T47D (cell line): Measurements from ENCODE around the gene HSPH1.
"Not testable (repeated sequence)": the region's sequence is repeated elsewhere in the genome, so short reads cannot be mapped to it uniquely, and the experiment has no call there.

Experiments used
- DNase-seq, 2 experiments: peaks; one replicate each; pipeline versions ENCODE4 v3.0.0 to v3.0.0-alpha.2; 2011 to 2012; ENCODE audit warnings: low read depth in 1 of 2, low spot score in 1 of 2
- JUND ChIP-seq: IDR thresholded peaks from 2 replicates; pipeline ENCODE4 v1.6.1; 2012; ENCODE audit warnings: low read depth
- in situ Hi-C: cut with HindIII; loops from 2 replicates; pipeline ENCODE4 v1.10.0; 2016; ENCODE audit warnings: low sequenced_read_pairs, low pct_unique_long_range_greater_than_20kb

Gene HSPH1

GRCh38 chr13:31115616-31116015, 46.1 kb downstream of the HSPH1 start:
- in situ Hi-C loops, result no loop called here
- DNase-seq, result peak in 1 of 2 experiments; percentile 7
- TF ChIP-seq JUND, result no peak

GRCh38 chr13:31114641-31115040, 47.1 kb downstream of the HSPH1 start:
- TF ChIP-seq JUND, result no peak
- no peak for DNase-seq
- in situ Hi-C loops, result no loop called here

- in situ Hi-C loops, result no loop called here
- TF ChIP-seq JUND, result no peak
- no peak for DNase-seq
Observed at GRCh38 chr13:31111136-31111535, 50.6 kb downstream of the HSPH1 start.

GRCh38 chr13:31110617-31111016, 51.1 kb downstream of the HSPH1 start:
- TF ChIP-seq JUND, result no peak
- no peak for DNase-seq
- in situ Hi-C loops, result no loop called here

GRCh38 chr13:31110169-31110568, 51.5 kb downstream of the HSPH1 start:
- in situ Hi-C loops, result no loop called here
- TF ChIP-seq JUND, result no peak
- no peak for DNase-seq

- TF ChIP-seq JUND, result no peak
- DNase-seq, result no peak
- in situ Hi-C loops, result no loop called here
Observed at GRCh38 chr13:31107109-31107508, 54.6 kb downstream of the HSPH1 start.

GRCh38 chr13:31105856-31106255, 55.8 kb downstream of the HSPH1 start:
- no peak for TF ChIP-seq JUND
- in situ Hi-C loops, result no loop called here
- DNase-seq, result no peak

GRCh38 chr13:31105020-31105795, 56.5 kb downstream of the HSPH1 start:
- DNase-seq, result no peak
- TF ChIP-seq JUND, result no peak
- in situ Hi-C loops, result no loop called here

GRCh38 chr13:31102905-31103304, 58.8 kb downstream of the HSPH1 start:
- in situ Hi-C loops, result no loop called here
- DNase-seq, result no peak
- no peak for TF ChIP-seq JUND

- TF ChIP-seq JUND, result no peak
- no peak for DNase-seq
- in situ Hi-C loops, result no loop called here
Observed at GRCh38 chr13:31101472-31102170, 60.1 kb downstream of the HSPH1 start.

- in situ Hi-C loops, result no loop called here
- TF ChIP-seq JUND, result no peak
- DNase-seq, result no peak
Observed at GRCh38 chr13:31100721-31101120, 61.0 kb downstream of the HSPH1 start.

GRCh38 chr13:31097911-31098434, 63.7 kb downstream of the HSPH1 start:
- in situ Hi-C loops, DNase-seq: not testable (repeated sequence)

- in situ Hi-C loops, result no loop called here
- TF ChIP-seq JUND, result no peak
- DNase-seq, result no peak
Observed at GRCh38 chr13:31096654-31097302, 64.9 kb downstream of the HSPH1 start.
